ENCODE data around the gene OSTF1. TPM values are rescaled to one million over a fixed set of nuclear protein-coding genes. Genes with fewer than 3 reads are reported as not detected.
A peak's percentile ranks its signal among the peaks of the same experiment; 100 is the strongest.

The OSTF1 gene
- total and polyA plus RNA-seq, 3 experiments from 2014 or later = 71.9 to 170 (median 76.0) TPM

- Histone ChIP-seq H3K9me3 (ENCODE audit: low read length) (peaks cover 3% of the 10 kb centered on the region), H3K4me1 (ENCODE audit: insufficient read depth, low read length) (peaks cover 7% of the 10 kb centered on the region), H3K27ac (ENCODE audit: low read depth, low read length) (no peak overlapping the region), H3K36me3 (ENCODE audit: insufficient read depth, low read length) (no peaks in the 10 kb centered on the region), H3K4me3 (ENCODE audit: low read length) (no peak overlapping the region), H3K27me3 (ENCODE audit: insufficient read depth, low read length, poor library complexity, severe bottlenecking) (no peaks in the 10 kb centered on the region)
- H3K4me3 Mint-ChIP-seq = no peak overlapping the region
- CTCF ChIA-PET = interaction anchor here (0.6 kb wide), 1 partner anchor 17 kb away, joined by 3 read pairs; no protein-coding TSS in a partner anchor
- H3K27ac Mint-ChIP-seq = peak overlapping the region in 2 of 8 donors; percentile 5 to 18
- peaks cover 14 to 41% (median 18%) of the 10 kb centered on the region in 3 donors for H3K4me1 Mint-ChIP-seq
- H3K27me3 Mint-ChIP-seq = no peaks in the 10 kb centered on the region
- no peak for DNase-seq
- peaks cover 34 to 64% (median 46%) of the 10 kb centered on the region in 3 donors for H3K36me3 Mint-ChIP-seq
- POLR2A ChIA-PET = no interaction called here
- peaks cover 3 to 23% (median 6%) of the 10 kb centered on the region in 5 donors for H3K9me3 Mint-ChIP-seq
Observed at GRCh38 chr9:75168270-75169178, 80.2 kb downstream of the OSTF1 start.

GRCh38 chr9:75169623-75170022, 81.3 kb downstream of the OSTF1 start:
- H3K27ac Mint-ChIP-seq = no peak overlapping the region

GRCh38 chr9:75170898-75171360, 82.6 kb downstream of the OSTF1 start:
- no peak overlapping the region for H3K4me3 ChIP-seq (ENCODE audit: low read length)
- H3K4me1 ChIP-seq (ENCODE audit: insufficient read depth, low read length) = peaks cover 7% of the 10 kb centered on the region
- no peaks in the 10 kb centered on the region for H3K36me3 ChIP-seq (ENCODE audit: insufficient read depth, low read length)
- Mint-ChIP-seq H3K36me3 (peaks cover 29 to 55% (median 35%) of the 10 kb centered on the region in 3 donors), H3K27ac (peak overlapping the region in 1 of 8 donors; percentile 64), H3K4me1 (peaks cover 10 to 45% (median 18%) of the 10 kb centered on the region in 3 donors), H3K9me3 (peaks cover 3 to 14% (median 6%) of the 10 kb centered on the region in 5 donors), H3K4me3 (no peak overlapping the region), H3K27me3 (no peaks in the 10 kb centered on the region)
- no peak overlapping the region for H3K27ac ChIP-seq (ENCODE audit: low read depth, low read length)
- peaks cover 3% of the 10 kb centered on the region for H3K9me3 ChIP-seq (ENCODE audit: low read length)
- ChIA-PET CTCF (interaction anchor here (0.9 kb wide), 1 partner anchor 15 kb away, joined by 3 read pairs; no protein-coding TSS in a partner anchor), POLR2A (no interaction called here)
- DNase-seq = no peak
- no peaks in the 10 kb centered on the region for H3K27me3 ChIP-seq (ENCODE audit: insufficient read depth, low read length, poor library complexity, severe bottlenecking)

More at GRCh38 chr9:75169623-75170022, 81.3 kb downstream of the OSTF1 start:
- no peaks in the 10 kb centered on the region for H3K27me3 Mint-ChIP-seq
- CTCF ChIA-PET = interaction anchor here (1.0 kb wide), 1 partner anchor 16 kb away, joined by 4 read pairs; no protein-coding TSS in a partner anchor
- Histone ChIP-seq H3K36me3 (ENCODE audit: insufficient read depth, low read length) (no peaks in the 10 kb centered on the region), H3K4me1 (ENCODE audit: insufficient read depth, low read length) (peaks cover 7% of the 10 kb centered on the region), H3K9me3 (ENCODE audit: low read length) (peaks cover 3% of the 10 kb centered on the region), H3K4me3 (ENCODE audit: low read length) (no peak overlapping the region), H3K27me3 (ENCODE audit: insufficient read depth, low read length, poor library complexity, severe bottlenecking) (no peaks in the 10 kb centered on the region), H3K27ac (ENCODE audit: low read depth, low read length) (no peak overlapping the region)
- H3K9me3 Mint-ChIP-seq = peaks cover 3 to 23% (median 6%) of the 10 kb centered on the region in 5 donors
- H3K4me1 Mint-ChIP-seq = peaks cover 14 to 41% (median 18%) of the 10 kb centered on the region in 3 donors
- peaks cover 35 to 60% (median 39%) of the 10 kb centered on the region in 3 donors for H3K36me3 Mint-ChIP-seq
- no peak for DNase-seq
- no peak overlapping the region for H3K4me3 Mint-ChIP-seq
- POLR2A ChIA-PET = interaction anchor here (0.6 kb wide), 1 partner anchor 17 kb away, joined by 3 read pairs; no protein-coding TSS in a partner anchor

- no peaks in the 10 kb centered on the region for H3K4me1 ChIP-seq (ENCODE audit: insufficient read depth, low read length)
- ChIA-PET POLR2A (no interaction called here), CTCF (interaction anchor here (1.0 to 1.6 kb wide), 3 partner anchors 10 to 26 kb away, joined by 3 to 5 read pairs (median 4); no protein-coding TSS in a partner anchor)
- H3K27ac Mint-ChIP-seq = peak overlapping the region in 1 of 8 donors; percentile 18
- no peaks in the 10 kb centered on the region for H3K36me3 ChIP-seq (ENCODE audit: insufficient read depth, low read length)
- H3K4me3 ChIP-seq (ENCODE audit: low read length) = no peak overlapping the region
- H3K27me3 Mint-ChIP-seq = no peaks in the 10 kb centered on the region
- H3K4me1 Mint-ChIP-seq = peaks cover 4 to 22% (median 8%) of the 10 kb centered on the region in 3 donors
- H3K27ac ChIP-seq (ENCODE audit: low read depth, low read length) = no peak overlapping the region
- no peaks in the 10 kb centered on the region for H3K9me3 Mint-ChIP-seq
- no peaks in the 10 kb centered on the region for H3K9me3 ChIP-seq (ENCODE audit: low read length)
- DNase-seq = no peak
- H3K4me3 Mint-ChIP-seq = no peak overlapping the region
- peaks cover 4 to 20% (median 14%) of the 10 kb centered on the region in 3 donors for H3K36me3 Mint-ChIP-seq
- no peaks in the 10 kb centered on the region for H3K27me3 ChIP-seq (ENCODE audit: insufficient read depth, low read length, poor library complexity, severe bottlenecking)
Observed at GRCh38 chr9:75175395-75175794, 87.1 kb downstream of the OSTF1 start.

- no peaks in the 10 kb centered on the region for H3K27me3 Mint-ChIP-seq
- peaks cover 4 to 22% (median 4%) of the 10 kb centered on the region in 3 donors for H3K4me1 Mint-ChIP-seq
- Histone ChIP-seq H3K4me1 (ENCODE audit: insufficient read depth, low read length) (no peaks in the 10 kb centered on the region), H3K27ac (ENCODE audit: low read depth, low read length) (no peak overlapping the region), H3K9me3 (ENCODE audit: low read length) (no peaks in the 10 kb centered on the region), H3K36me3 (ENCODE audit: insufficient read depth, low read length) (no peaks in the 10 kb centered on the region), H3K4me3 (ENCODE audit: low read length) (no peak overlapping the region), H3K27me3 (ENCODE audit: insufficient read depth, low read length, poor library complexity, severe bottlenecking) (no peaks in the 10 kb centered on the region)
- ChIA-PET POLR2A (no interaction called here), CTCF (interaction anchor here (1.2 to 1.6 kb wide), 2 partner anchors 9 to 26 kb away, joined by 3 to 4 read pairs; no protein-coding TSS in a partner anchor)
- peak overlapping the region in 6 of 8 donors; percentile 6 to 91 (median 32) for H3K27ac Mint-ChIP-seq
- H3K4me3 Mint-ChIP-seq = no peak overlapping the region
- DNase-seq = no peak
- peaks cover 3 to 16% (median 14%) of the 10 kb centered on the region in 3 donors for H3K36me3 Mint-ChIP-seq
- no peaks in the 10 kb centered on the region for H3K9me3 Mint-ChIP-seq
Observed at GRCh38 chr9:75176037-75176436, 87.7 kb downstream of the OSTF1 start.

- Histone ChIP-seq H3K4me1 (ENCODE audit: insufficient read depth, low read length) (peaks cover 7% of the 10 kb centered on the region), H3K36me3 (ENCODE audit: insufficient read depth, low read length) (no peaks in the 10 kb centered on the region), H3K27ac (ENCODE audit: low read depth, low read length) (no peak overlapping the region), H3K4me3 (ENCODE audit: low read length) (no peak overlapping the region), H3K27me3 (ENCODE audit: insufficient read depth, low read length, poor library complexity, severe bottlenecking) (no peaks in the 10 kb centered on the region), H3K9me3 (ENCODE audit: low read length) (no peaks in the 10 kb centered on the region)
- ChIA-PET POLR2A (no interaction called here), CTCF (interaction anchor here (1.0 kb wide), 1 partner anchor 95 kb away, joined by 3 read pairs; no protein-coding TSS in a partner anchor)
- H3K27ac Mint-ChIP-seq = peak overlapping the region in 1 of 8 donors; percentile 31
- peaks cover 3 to 18% (median 9%) of the 10 kb centered on the region in 3 donors for H3K36me3 Mint-ChIP-seq
- H3K9me3 Mint-ChIP-seq = no peaks in the 10 kb centered on the region
- peaks cover 9 to 18% (median 13%) of the 10 kb centered on the region in 3 donors for H3K4me1 Mint-ChIP-seq
- H3K4me3 Mint-ChIP-seq = no peak overlapping the region
- no peak for DNase-seq
- H3K27me3 Mint-ChIP-seq = no peaks in the 10 kb centered on the region
Observed at GRCh38 chr9:75181750-75182149, 93.4 kb downstream of the OSTF1 start.

- Histone ChIP-seq H3K27ac (ENCODE audit: low read depth, low read length) (no peak overlapping the region), H3K4me1 (ENCODE audit: insufficient read depth, low read length) (peaks cover 7% of the 10 kb centered on the region), H3K9me3 (ENCODE audit: low read length) (no peaks in the 10 kb centered on the region), H3K4me3 (ENCODE audit: low read length) (no peak overlapping the region), H3K36me3 (ENCODE audit: insufficient read depth, low read length) (no peaks in the 10 kb centered on the region), H3K27me3 (ENCODE audit: insufficient read depth, low read length, poor library complexity, severe bottlenecking) (no peaks in the 10 kb centered on the region)
- ChIA-PET CTCF (no interaction called here), POLR2A (no interaction called here)
- H3K4me1 Mint-ChIP-seq = peaks cover 12 to 20% (median 19%) of the 10 kb centered on the region in 3 donors
- no peaks in the 10 kb centered on the region for H3K9me3 Mint-ChIP-seq
- peak overlapping the region in 1 of 8 donors; percentile 42 for H3K27ac Mint-ChIP-seq
- no peak overlapping the region for H3K4me3 Mint-ChIP-seq
- H3K27me3 Mint-ChIP-seq = no peaks in the 10 kb centered on the region
- peaks cover 3 to 16% (median 10%) of the 10 kb centered on the region in 3 donors for H3K36me3 Mint-ChIP-seq
- DNase-seq = no peak
Observed at GRCh38 chr9:75183306-75183705, 95.0 kb downstream of the OSTF1 start.

Measured in CD8-positive, alpha-beta memory T cell (primary cell).